HG02759 (cell line): ENCODE measurements around the gene RNF215.

Source experiments
- ATAC-seq: cut with Tn5 transposase; IDR thresholded peaks from one replicate; pipeline ENCODE4 v1.9.1; 2021; ENCODE audit warnings: mild to moderate bottlenecking, moderate library complexity; ENCODE audit not compliant: unreplicated experiment

RNF215 gene

GRCh38 chr22:30334646-30335045, 52.6 kb downstream of the RNF215 start:
- ATAC-seq: no peak

DNA sequence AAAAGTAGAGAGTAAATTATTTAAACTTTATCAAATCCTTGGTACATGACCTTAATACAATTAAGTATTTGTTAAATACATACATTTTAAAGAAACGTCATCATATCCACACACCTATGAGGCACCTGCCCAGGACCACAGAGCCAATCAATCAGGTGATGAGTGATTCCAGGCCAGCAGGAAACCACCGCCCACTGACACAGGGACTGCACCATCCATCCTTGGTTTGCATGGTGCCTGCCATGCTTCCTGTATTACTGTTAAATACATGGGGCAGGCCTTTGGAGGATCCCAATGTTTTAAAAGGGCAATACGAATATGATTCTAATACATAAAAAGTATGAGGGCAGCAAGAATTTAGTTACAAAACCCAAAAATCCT, 53.5 kb downstream of the RNF215 start:
- no peak for ATAC-seq

- no peak for ATAC-seq
These were observed 54.1 kb downstream of the RNF215 start for GRCh38 chr22:30332994-30333706.

GRCh38 chr22:30332551-30332950, 54.7 kb downstream of the RNF215 start:
- ATAC-seq: no peak
